Measurements from ENCODE around the gene CALML6.
"Not testable (repeated sequence)": the region's sequence is repeated elsewhere in the genome, so short reads cannot be mapped to it uniquely, and the experiment has no call there.

The CALML6 gene

DNA sequence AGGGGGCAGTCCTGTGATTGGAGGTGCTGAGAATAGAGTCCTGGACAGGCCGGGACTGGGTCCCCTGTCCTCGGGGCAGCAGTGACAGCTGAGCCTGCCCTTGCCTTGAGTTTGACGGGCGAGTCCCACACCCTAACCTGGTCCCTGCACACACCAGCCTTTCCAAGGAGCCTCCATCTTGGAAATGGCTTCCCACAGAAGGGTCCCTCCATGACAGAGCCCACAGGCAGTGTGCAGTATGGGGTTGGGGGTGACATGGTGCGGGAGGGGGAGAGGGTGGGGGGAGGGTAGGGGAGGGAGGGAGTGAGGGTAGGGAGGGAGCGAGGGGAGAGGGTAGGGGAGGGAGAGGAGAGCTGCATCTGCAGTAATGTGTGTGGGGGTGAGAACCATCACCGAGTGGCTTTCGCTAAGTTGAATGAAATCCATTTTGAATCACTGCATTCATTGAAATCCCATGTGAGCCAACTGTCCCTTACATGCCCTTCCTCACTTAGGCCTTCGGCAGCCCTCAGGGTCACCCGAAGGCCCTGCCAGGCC is 14.1 kb downstream of the CALML6 start:
- Histone ChIP-seq H3K4me3 (no peak overlapping the region), H3K9me3 (ENCODE audit: low read depth, low read length) (no peaks in the 10 kb centered on the region), H3K36me3 (ENCODE audit: insufficient read depth, low read length) (no peaks in the 10 kb centered on the region), H3K27ac (no peak overlapping the region), H3K9ac (ENCODE audit: insufficient read length) (no peak overlapping the region)
- no peak for DNase-seq (ENCODE audit: low read depth, low spot score)
- TF ChIP-seq FOXP2 (optimal IDR thresholded peaks at IDR 0.05; ENCODE audit: control extremely low read depth, extremely low read length, insufficient read depth) (no peak), EZH2 (IDR thresholded peaks at IDR 0.05) (no peak), POLR2AphosphoS5 (IDR thresholded peaks at IDR 0.05; ENCODE audit: borderline replicate concordance, low read depth, low read length) (no peak)

DNA sequence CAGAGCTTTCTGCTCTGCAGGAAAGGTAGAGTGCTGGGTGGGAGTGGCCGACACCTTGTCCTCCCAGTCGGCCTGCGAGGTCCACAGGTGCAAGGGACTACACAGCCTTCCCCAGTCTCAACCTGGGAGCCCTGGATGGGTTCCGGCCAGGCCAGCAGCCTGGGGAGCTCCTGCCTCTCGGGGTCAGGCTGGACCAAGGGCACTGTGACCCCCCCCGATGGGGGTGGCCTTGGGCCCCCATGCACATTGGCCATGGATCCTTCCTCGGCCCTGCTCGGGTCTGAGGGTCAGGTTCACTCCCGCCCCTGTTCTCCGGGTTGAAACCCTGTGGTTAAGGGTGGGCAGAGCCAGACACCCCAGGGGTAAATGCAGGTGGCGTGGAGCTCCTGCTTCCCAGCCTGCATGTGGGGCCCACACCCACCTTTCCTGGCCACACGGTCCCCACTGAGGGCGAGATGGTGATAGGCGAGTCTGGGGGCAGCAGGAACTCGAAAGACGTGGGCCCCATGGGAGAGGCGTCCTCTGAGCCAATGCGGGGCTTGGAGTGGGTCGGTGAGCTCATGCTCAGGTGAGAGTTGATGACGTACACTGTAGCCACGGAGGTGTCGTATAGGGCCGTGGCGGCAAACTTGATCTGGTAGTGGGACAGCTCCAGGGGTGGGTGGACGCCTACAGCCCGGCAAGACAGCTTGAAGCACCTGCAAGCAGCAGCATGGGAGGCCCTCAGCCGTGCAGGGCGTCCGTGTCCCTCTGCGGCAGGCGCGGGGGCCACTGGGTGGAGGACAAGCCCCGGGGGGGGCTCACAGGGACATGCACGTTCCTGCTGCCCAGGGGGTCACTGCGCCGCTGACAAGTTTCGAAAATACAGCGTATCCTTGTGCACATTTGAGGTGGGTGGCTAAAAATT is 14.8 kb downstream of the CALML6 start:
- Histone ChIP-seq H3K4me3 (no peak overlapping the region), H3K27ac (no peak overlapping the region), H3K9ac (ENCODE audit: insufficient read length) (no peak overlapping the region), H3K9me3 (ENCODE audit: low read depth, low read length) (no peaks in the 10 kb centered on the region), H3K36me3 (ENCODE audit: insufficient read depth, low read length) (no peaks in the 10 kb centered on the region)
- TF ChIP-seq FOXP2 (optimal IDR thresholded peaks at IDR 0.05; ENCODE audit: control extremely low read depth, extremely low read length, insufficient read depth) (no peak), EZH2 (IDR thresholded peaks at IDR 0.05) (no peak), POLR2AphosphoS5 (IDR thresholded peaks at IDR 0.05; ENCODE audit: borderline replicate concordance, low read depth, low read length) (no peak)
- DNase-seq (ENCODE audit: low read depth, low spot score) = no peak

DNA sequence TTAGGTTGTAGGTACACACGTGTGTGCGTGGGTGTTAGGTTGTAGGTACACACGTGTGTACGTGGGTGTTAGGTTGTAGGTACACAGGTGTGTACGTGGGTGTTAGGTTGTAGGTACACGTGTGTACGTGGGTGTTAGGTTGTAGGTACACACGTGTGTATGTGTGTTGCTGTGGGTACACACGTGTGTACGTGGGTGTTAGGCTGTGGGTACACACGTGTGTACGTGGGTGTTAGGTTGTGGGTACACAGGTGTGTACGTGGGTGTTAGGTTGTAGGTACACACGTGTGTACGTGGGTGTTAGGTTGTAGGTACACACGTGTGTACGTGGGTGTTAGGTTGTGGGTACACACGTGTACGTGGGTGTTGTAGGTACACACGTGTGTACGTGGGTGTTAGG is 19.8 kb downstream of the CALML6 start:
- not testable (repeated sequence) for H3K9ac ChIP-seq (ENCODE audit: insufficient read length); H3K36me3 ChIP-seq (ENCODE audit: insufficient read depth, low read length); DNase-seq (ENCODE audit: low read depth, low spot score); H3K27ac ChIP-seq; H3K9me3 ChIP-seq (ENCODE audit: low read depth, low read length); H3K4me3 ChIP-seq

DNA sequence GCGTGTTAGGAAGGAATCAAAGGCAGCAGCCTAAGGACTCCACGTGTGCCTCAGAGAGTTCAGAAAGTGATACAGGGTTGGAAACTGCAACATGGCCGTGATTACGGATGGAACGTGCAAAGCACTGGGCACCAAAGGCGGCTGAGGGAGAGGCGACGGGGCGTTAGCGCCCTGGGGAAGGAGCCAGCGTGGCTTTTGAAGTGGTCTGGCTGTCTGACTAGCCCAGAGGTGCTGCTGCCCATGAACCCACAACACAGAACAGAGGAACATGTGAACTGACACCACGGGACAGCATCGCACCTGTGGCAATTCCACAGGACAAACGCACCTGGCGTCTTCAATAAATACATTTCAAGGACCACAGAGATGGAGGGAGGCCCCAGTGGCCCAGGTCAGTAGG is 22.0 kb downstream of the CALML6 start:
- TF ChIP-seq EZH2 (IDR thresholded peaks at IDR 0.05) = no peak
- H3K9me3 ChIP-seq (ENCODE audit: low read depth, low read length) = no peaks in the 10 kb centered on the region
- DNase-seq (ENCODE audit: low read depth, low spot score) = no peak
- no peaks in the 10 kb centered on the region for H3K36me3 ChIP-seq (ENCODE audit: insufficient read depth, low read length)
- H3K4me3 ChIP-seq = no peak overlapping the region
- no peak overlapping the region for H3K9ac ChIP-seq (ENCODE audit: insufficient read length)
- H3K27ac ChIP-seq = no peak overlapping the region

DNA sequence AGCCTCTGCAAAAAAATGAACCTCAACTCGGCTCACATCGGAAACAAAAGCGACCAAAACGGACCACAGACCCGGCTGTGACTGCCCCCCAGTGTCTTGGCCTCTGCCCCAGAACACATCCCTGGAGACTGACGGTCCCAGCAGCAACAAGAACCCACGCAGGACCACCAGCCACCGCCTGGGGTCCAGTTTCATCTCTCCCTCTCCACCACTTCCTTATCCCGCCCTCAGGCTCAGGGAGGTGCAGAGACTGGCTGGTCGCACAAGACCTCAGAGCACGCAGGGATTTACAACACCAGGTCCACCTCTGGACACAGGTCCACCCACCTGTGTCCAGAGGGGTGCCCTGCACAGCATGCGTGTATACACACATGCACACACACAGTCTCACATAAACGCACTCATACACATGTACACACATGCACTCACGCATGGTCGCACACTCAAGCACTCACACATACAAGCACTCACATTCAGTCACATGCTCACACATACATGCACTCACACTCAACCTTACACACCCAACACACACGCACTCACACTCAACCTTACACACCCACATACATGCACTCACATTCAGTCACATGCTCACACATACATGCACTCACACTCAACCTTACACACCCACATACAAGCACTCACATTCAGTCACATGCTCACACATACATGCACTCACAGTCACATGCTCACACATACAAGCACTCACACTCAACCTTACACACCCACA is 22.7 kb downstream of the CALML6 start:
- no peak for DNase-seq (ENCODE audit: low read depth, low spot score)
- H3K4me3 ChIP-seq = no peak overlapping the region
- H3K36me3 ChIP-seq (ENCODE audit: insufficient read depth, low read length) = no peaks in the 10 kb centered on the region
- H3K27ac ChIP-seq = no peak overlapping the region
- no peaks in the 10 kb centered on the region for H3K9me3 ChIP-seq (ENCODE audit: low read depth, low read length)
- no peak overlapping the region for H3K9ac ChIP-seq (ENCODE audit: insufficient read length)
- TF ChIP-seq EZH2 (IDR thresholded peaks at IDR 0.05) (no peak), POLR2AphosphoS5 (IDR thresholded peaks at IDR 0.05; ENCODE audit: borderline replicate concordance, low read depth, low read length) (no peak), FOXP2 (optimal IDR thresholded peaks at IDR 0.05; ENCODE audit: control extremely low read depth, extremely low read length, insufficient read depth) (no peak)

DNA sequence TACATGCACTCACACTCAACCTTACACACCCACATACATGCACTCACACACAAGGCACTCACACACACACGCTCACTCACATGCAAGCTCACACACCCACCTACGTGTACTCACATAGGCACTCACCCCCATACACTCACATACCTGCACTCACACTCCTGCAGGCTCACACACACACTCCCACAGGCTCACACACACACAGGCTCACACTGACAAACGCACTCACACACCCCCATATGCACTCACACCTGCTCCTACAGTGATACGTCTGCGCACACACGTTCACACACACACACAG is 23.2 kb downstream of the CALML6 start:
- no peak overlapping the region for H3K4me3 ChIP-seq
- H3K9ac ChIP-seq (ENCODE audit: insufficient read length) = no peak overlapping the region

DNA sequence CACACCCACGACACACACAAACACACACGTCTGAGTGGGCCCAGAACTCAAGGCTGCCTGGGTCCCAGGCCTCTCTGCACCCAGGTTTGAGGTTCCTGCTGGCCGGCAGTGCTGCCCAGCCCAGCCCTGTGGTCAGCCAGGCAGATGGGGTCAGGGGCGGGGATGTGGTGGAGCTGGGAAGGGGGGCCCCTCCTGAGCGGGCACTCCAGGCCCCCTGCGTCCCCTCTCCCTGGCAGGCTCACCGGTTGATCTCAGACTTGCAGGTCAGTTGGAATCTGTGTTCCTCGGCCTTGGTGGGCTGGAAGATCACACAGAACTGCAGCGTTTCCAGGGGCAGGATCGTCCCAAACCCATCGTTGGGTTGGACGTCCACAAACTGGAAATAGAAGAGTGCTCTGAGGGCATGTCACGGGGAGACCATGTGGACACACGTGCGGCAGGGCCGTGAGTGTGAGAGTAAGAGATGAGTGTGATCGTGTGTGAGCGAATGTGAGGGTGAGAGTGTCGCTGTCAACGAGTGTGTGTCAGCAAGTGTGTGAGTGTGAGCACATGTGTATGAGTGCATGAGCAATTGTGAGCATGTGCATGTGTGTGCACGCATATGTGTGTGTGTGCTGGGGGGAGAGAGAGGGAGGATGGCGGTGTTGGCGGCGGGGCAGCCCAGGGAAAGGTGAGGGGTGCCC is 23.7 kb downstream of the CALML6 start:
- H3K4me3 ChIP-seq = no peak overlapping the region
- no peak for DNase-seq (ENCODE audit: low read depth, low spot score)
- H3K9ac ChIP-seq (ENCODE audit: insufficient read length) = no peak overlapping the region
- no peak for TF ChIP-seq EZH2 (IDR thresholded peaks at IDR 0.05)
- no peaks in the 10 kb centered on the region for H3K36me3 ChIP-seq (ENCODE audit: insufficient read depth, low read length)
- no peaks in the 10 kb centered on the region for H3K9me3 ChIP-seq (ENCODE audit: low read depth, low read length)
- no peak overlapping the region for H3K27ac ChIP-seq

More for the DNA sequence above, 23.2 kb downstream of the CALML6 start:
- Histone ChIP-seq H3K36me3 (ENCODE audit: insufficient read depth, low read length) (no peaks in the 10 kb centered on the region), H3K27ac (no peak overlapping the region), H3K9me3 (ENCODE audit: low read depth, low read length) (no peaks in the 10 kb centered on the region)
- DNase-seq (ENCODE audit: low read depth, low spot score) = no peak
- TF ChIP-seq FOXP2 (optimal IDR thresholded peaks at IDR 0.05; ENCODE audit: control extremely low read depth, extremely low read length, insufficient read depth) (no peak), POLR2AphosphoS5 (IDR thresholded peaks at IDR 0.05; ENCODE audit: borderline replicate concordance, low read depth, low read length) (no peak), EZH2 (IDR thresholded peaks at IDR 0.05) (no peak)

DNA sequence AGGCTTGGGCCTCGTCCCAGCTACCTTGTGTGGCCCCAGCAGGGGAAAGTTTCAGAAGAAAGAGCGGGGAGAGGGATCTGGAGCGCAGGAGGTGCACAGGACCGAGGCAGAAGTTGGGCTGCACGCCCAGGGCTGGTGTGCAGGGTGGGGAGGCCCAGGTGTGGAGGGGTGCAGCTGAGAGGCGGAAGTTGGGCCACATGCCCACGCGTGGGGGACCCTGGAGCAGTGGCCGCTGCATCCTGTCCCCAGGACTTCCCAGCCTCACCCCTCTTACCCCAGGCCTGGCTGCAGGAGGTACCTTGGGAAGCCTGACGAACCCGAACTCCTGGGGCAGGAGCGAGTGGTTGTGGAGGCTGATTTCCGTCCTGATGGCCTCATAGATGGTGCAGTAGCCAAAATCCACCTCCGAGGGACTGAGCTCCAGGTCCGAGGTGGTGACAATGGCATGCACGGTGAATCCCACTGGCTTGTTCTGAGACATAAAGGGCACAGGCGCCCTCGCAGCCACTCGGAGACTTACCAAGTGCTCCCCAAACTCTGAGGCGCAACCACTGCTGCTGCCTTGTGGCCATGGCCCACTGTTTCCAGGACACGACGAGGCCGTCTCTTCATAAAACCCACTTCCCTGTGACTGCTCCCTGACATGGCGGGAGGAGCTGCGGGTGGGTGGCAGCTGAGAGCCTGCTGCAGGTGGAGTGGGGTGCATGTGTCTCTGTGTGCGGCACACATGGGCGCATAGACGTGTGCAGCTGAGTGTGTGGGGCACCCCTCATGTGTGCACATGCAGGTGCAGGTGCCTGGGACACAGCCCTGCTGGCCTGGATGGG is 24.4 kb downstream of the CALML6 start:
- no peak for DNase-seq (ENCODE audit: low read depth, low spot score)
- Histone ChIP-seq H3K9ac (ENCODE audit: insufficient read length) (no peak overlapping the region), H3K27ac (no peak overlapping the region), H3K36me3 (ENCODE audit: insufficient read depth, low read length) (no peaks in the 10 kb centered on the region), H3K9me3 (ENCODE audit: low read depth, low read length) (no peaks in the 10 kb centered on the region), H3K4me3 (no peak overlapping the region)
- no peak for TF ChIP-seq POLR2AphosphoS5 (IDR thresholded peaks at IDR 0.05; ENCODE audit: borderline replicate concordance, low read depth, low read length)
- TF ChIP-seq FOXP2 (optimal IDR thresholded peaks at IDR 0.05; ENCODE audit: control extremely low read depth, extremely low read length, insufficient read depth) = no peak
- TF ChIP-seq EZH2 (IDR thresholded peaks at IDR 0.05) = no peak

Data from SK-N-MC (cell line).